H1 (cell line): ENCODE data around the gene TBKBP1. TPM values are rescaled to one million over a fixed set of nuclear protein-coding genes. Genes with fewer than 3 reads are reported as not detected.

Experiments used
- HDAC2 ChIP-seq, 2 experiments: fragments of 300-600 bp in 1 of 2; sonication (generic) in 1 of 2; IDR thresholded peaks; 2 replicates each; pipeline ENCODE4 v1.6.1; 2011 to 2012; ENCODE audit warnings: low read depth in 2 of 2, low read length in 2 of 2, mild to moderate bottlenecking in 2 of 2, moderate library complexity in 2 of 2, borderline replicate concordance in 1 of 2, inconsistent platforms in 1 of 2
- polyA plus RNA-seq, 7 experiments: library from polyadenylated mRNA; depleted of rRNA in 3 of 7; stranded (reverse) in 5 of 7; unstranded in 2 of 7; fragments of >200 nt in 5 of 7; fragments of 200-250 nt in 2 of 7; gene quantifications; 1 replicate in 5 of 7; 2 replicates in 1 of 7; 4 replicates in 1 of 7; pipeline versions ENCODE4 v1.2.1 to v1.2.3, GENCODE V29; 2011 to 2013; ENCODE audit warnings: missing spikeins in 2 of 7, mixed read lengths in 2 of 7
- total RNA-seq: library from RNA; stranded (reverse); fragmentation: NEBNext Ultra II Directional; extraction: Animal tissue kit (Norgen Biotek cat#: 25700); gene quantifications from 2 replicates; pipeline ENCODE4 v1.2.1, GENCODE V29; 2021

Gene TBKBP1
- total and polyA plus RNA-seq, 2 of the 8 experiments (the other 6 are each of a cell fraction or from before 2014, with no cell fraction given) = 6.3 to 15.1 TPM

GRCh38 chr17:47715669-47716325 lies 21.8 kb downstream of the TBKBP1 start (continued):
- TF ChIP-seq HDAC2 (IDR thresholded peaks at IDR 0.05; ENCODE audit: borderline replicate concordance in 1 of 2, low read depth in 2 of 2, low read length in 2 of 2) = no peak
- TF ChIP-seq, all 59 proteins: peak for 0
